OCI-LY7 (cell line): Measurements from ENCODE around the gene CMIP. TPM values are rescaled to one million over a fixed set of nuclear protein-coding genes. Genes with fewer than 3 reads are reported as not detected.

Experiments
- BruUV-seq: library from RNA; stranded (reverse); fragments of 400-500 nt; replicated peaks from 2 replicates; lab custom pipeline; 2021; lab: Mats Ljungman, UMichigan
- CTCF ChIA-PET: fragments of 300-600 bp; sonication (Branson Sonifier 250); formaldehyde crosslinking; loops from one replicate; lab custom pipeline; 2022; ENCODE audit warnings: antibody characterized with exemption; ENCODE audit not compliant: unreplicated experiment; lab: Charles Lee
- POLR2A ChIA-PET: fragments of 300-600 bp; sonication (Branson Sonifier 250); formaldehyde crosslinking; loops from one replicate; lab custom pipeline; 2022; ENCODE audit warnings: antibody characterized with exemption; lab: Charles Lee
- DNase-seq: peaks from one replicate; pipeline ENCODE4 v3.0.0-alpha.2; 2015; ENCODE audit warnings: low spot score
- H2AFZ ChIP-seq: fragments of 200-600 bp; sonication (generic), shearing (Covaris generic); 2 replicates; pipeline ENCODE4 v1.6.1; 2014; ENCODE audit warnings: mild to moderate bottlenecking, antibody characterized with exemption, low read length, moderate library complexity
- H3K27ac ChIP-seq: fragments of 200-600 bp; sonication (generic); 2 replicates; pipeline ENCODE4 v1.5.1; 2014; ENCODE audit warnings: mixed run types, low read depth, mild to moderate bottlenecking, moderate library complexity, low read length, inconsistent platforms; ENCODE audit not compliant: poor library complexity, severe bottlenecking
- H3K36me3 ChIP-seq: fragments of 200-600 bp; sonication (generic); 2 replicates; pipeline ENCODE4 v1.6.1; 2014; ENCODE audit warnings: mild to moderate bottlenecking, antibody characterized with exemption, low read length, moderate library complexity, mixed read lengths; ENCODE audit not compliant: insufficient read depth
- H3K4me1 ChIP-seq: fragments of 200-600 bp; sonication (generic); 2 replicates; pipeline ENCODE4 v1.5.1; 2014; ENCODE audit warnings: mild to moderate bottlenecking, low read length; ENCODE audit not compliant: insufficient read depth, poor library complexity, severe bottlenecking
- H3K4me2 ChIP-seq: fragments of 200-600 bp; sonication (generic); 2 replicates; pipeline ENCODE4 v1.6.1; 2014; ENCODE audit warnings: mild to moderate bottlenecking, low read length
- H3K4me3 ChIP-seq: fragments of 200-600 bp; sonication (generic); 2 replicates; pipeline ENCODE4 v1.5.1; 2014; ENCODE audit warnings: mild to moderate bottlenecking, low read depth, low read length; ENCODE audit not compliant: poor library complexity, severe bottlenecking
- H3K79me2 ChIP-seq: fragments of 200-600 bp; sonication (generic); 2 replicates; pipeline ENCODE4 v1.6.1; 2016; ENCODE audit warnings: low read depth, mild to moderate bottlenecking, low read length, moderate library complexity, mixed read lengths; ENCODE audit not compliant: insufficient read depth
- H3K9me2 ChIP-seq: fragments of 200-600 bp; sonication (generic); 2 replicates; pipeline ENCODE4 v1.6.1; 2016; ENCODE audit warnings: mild to moderate bottlenecking, low read length, mixed read lengths; ENCODE audit not compliant: insufficient read depth
- H3K9me3 ChIP-seq: fragments of 200-600 bp; sonication (generic); 2 replicates; pipeline ENCODE4 v1.6.1; 2014; ENCODE audit warnings: mild to moderate bottlenecking, mixed run types, low read length, mixed read lengths
- H4K20me1 ChIP-seq: fragments of 200-600 bp; sonication (generic); 2 replicates; pipeline ENCODE4 v1.6.1; 2014; ENCODE audit warnings: mild to moderate bottlenecking, antibody characterized with exemption, low read length, moderate library complexity, mixed read lengths; ENCODE audit not compliant: insufficient read depth
- CTCF ChIP-seq: fragments of 200-600 bp; sonication (generic); conservative IDR thresholded peaks from 2 replicates; pipeline ENCODE4 v1.5.1; 2014; ENCODE audit warnings: mild to moderate bottlenecking, antibody characterized with exemption, low read length, moderate library complexity, mixed read lengths
- EZH2phosphoT487 ChIP-seq: fragments of 200-600 bp; sonication (generic); IDR thresholded peaks from 2 replicates; pipeline ENCODE4 v1.6.1; 2018; ENCODE audit warnings: low read depth, borderline replicate concordance, mild to moderate bottlenecking, mixed run types, antibody characterized with exemption, low read length, moderate library complexity, mixed read lengths
- intact Hi-C: fragments of 100-400 bp; cut with micrococcal nuclease; formaldehyde crosslinking; loops from one replicate; pipeline ENCODE4 v1.10.0; 2022; ENCODE audit not compliant: unreplicated experiment
- total RNA-seq, 2 experiments: library from RNA; depleted of rRNA in 1 of 2; stranded (reverse); fragments of >200 nt in 1 of 2; shearing (Covaris generic) in 1 of 2; gene quantifications; 2 replicates each; pipeline ENCODE4 v1.2.3, GENCODE V29; 2014 to 2022

CMIP gene
- total RNA-seq, 2 experiments from 2014 or later: 15.4 to 70.3 TPM

- BruUV-seq: no TSS peak
- H3K27ac ChIP-seq: peak overlapping the region; percentile 53
- H3K36me3 ChIP-seq: no peaks in the 10 kb centered on the region
- ChIA-PET CTCF (interaction anchor here (0.7 to 1.3 kb wide), 5 partner anchors 8 to 44 kb away, joined by 3 to 5 read pairs (median 4); no protein-coding TSS in a partner anchor), POLR2A (interaction anchor here (1.0 to 1.5 kb wide), 5 partner anchors 10 to 421 kb away, joined by 3 to 6 read pairs (median 4); partner anchors contain the start of gene GAN)
- H3K4me1 ChIP-seq: peaks cover 45% of the 10 kb centered on the region
- H3K4me3 ChIP-seq: peak overlapping the region; percentile 57
- peak overlapping the region; percentile 72 for H3K4me2 ChIP-seq
- DNase-seq: peak; percentile 69
- no peaks in the 10 kb centered on the region for H3K9me2 ChIP-seq
- no peaks in the 10 kb centered on the region for H4K20me1 ChIP-seq
- intact Hi-C loops: loop anchor here (10.0 kb wide), 1 partner anchor 726 kb away; the partner anchor contains the start of genes CENPN and CMC2
- TF ChIP-seq EZH2phosphoT487 (no peak), CTCF (peak; percentile 80)
- H2AFZ ChIP-seq: peak overlapping the region; percentile 97
- no peaks in the 10 kb centered on the region for H3K9me3 ChIP-seq
- no peaks in the 10 kb centered on the region for H3K79me2 ChIP-seq
Observed at GRCh38 chr16:81730090-81731051, 285.8 kb downstream of the CMIP start.

GRCh38 chr16:81731649-81732048 lies 287.0 kb downstream of the CMIP start:
- Histone ChIP-seq H3K79me2 (no peaks in the 10 kb centered on the region), H2AFZ (no peak overlapping the region), H3K36me3 (no peaks in the 10 kb centered on the region), H3K4me3 (no peak overlapping the region), H3K9me3 (no peaks in the 10 kb centered on the region), H4K20me1 (no peaks in the 10 kb centered on the region), H3K4me1 (peaks cover 45% of the 10 kb centered on the region), H3K27ac (no peak overlapping the region), H3K4me2 (no peak overlapping the region), H3K9me2 (no peaks in the 10 kb centered on the region)
- intact Hi-C loops: loop anchor here (10.0 kb wide), 1 partner anchor 727 kb away; the partner anchor contains the start of genes CENPN and CMC2
- ChIA-PET CTCF (interaction anchor here (0.7 kb wide), 1 partner anchor 21 kb away, joined by 3 read pairs; no protein-coding TSS in a partner anchor), POLR2A (interaction anchor here (1.1 kb wide), 1 partner anchor 422 kb away, joined by 3 read pairs; no protein-coding TSS in a partner anchor)
- TF ChIP-seq CTCF (no peak), EZH2phosphoT487 (no peak)
- no peak for DNase-seq
- no TSS peak for BruUV-seq
